HG03025 (cell line): ENCODE measurements around the gene SERPINA3.
"Not testable (repeated sequence)": the region's sequence is repeated elsewhere in the genome, so short reads cannot be mapped to it uniquely, and the experiment has no call there.

Source experiments
- ATAC-seq: cut with Tn5 transposase; IDR thresholded peaks from one replicate; pipeline ENCODE4 v1.9.1; 2021; ENCODE audit warnings: mild to moderate bottlenecking, moderate library complexity; ENCODE audit not compliant: unreplicated experiment, low FRiP score

SERPINA3 gene

DNA sequence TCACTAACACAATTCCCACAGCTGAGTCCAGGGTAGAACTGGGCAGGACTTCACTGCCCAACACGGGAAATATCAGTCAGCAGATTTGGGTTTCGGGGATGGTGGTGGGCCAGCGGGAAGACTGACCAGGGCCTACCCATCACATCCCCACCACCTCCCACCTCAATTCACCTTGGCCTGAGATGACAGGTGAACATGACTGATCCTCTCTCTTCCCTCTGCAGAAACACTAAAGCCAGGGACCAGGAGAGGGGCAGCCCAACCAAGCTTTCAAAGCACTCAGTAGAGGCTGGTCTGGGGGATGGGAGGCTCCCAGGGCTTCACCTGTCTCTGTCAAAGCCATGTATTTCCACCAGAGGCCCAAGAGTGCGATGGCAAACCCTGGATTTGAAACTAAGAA lies 28.6 kb upstream of the SERPINA3 start:
- no peak for ATAC-seq

- no peak for ATAC-seq
These were observed 27.5 kb upstream of the SERPINA3 start for GRCh38 chr14:94584591-94585280.

DNA sequence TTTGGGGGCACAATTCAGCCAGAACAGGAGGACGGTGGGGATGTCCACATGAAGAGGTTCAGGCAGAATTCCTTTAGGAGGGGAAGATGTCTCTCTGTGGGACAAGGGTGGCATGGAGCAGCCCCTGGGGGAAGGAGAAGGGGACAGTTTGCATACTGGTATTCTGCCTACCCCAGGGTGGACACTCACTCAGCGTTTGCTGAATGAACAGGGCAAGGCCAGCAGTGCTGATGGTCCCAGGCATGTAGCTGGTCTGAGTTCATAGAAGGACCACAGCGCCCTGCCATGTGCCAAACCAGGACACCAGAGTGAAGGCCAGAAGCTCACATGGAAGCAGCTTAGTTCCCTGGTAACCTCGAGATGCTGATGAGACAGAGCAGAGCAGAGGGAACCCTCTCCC lies 25.6 kb upstream of the SERPINA3 start:
- no peak for ATAC-seq

DNA sequence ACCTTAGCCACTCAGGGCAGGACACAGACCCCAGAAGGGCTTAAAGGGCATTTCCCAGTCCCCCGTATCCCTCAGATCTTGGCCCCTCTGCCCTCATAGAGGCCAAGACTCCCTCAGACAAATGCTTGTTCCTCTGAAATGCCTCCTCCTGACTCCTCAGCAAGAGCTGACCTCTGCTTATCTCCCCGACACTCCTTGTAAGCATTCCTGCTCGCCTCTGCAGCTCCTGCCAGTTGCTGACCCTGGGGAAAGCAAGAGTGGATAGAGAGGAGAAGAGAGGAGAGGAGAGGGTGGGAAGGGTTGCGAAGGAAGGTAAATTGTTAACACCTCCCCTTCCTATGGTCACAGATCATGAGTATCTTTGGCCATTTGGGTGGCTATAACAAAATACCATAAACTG lies 23.9 kb upstream of the SERPINA3 start:
- no peak for ATAC-seq

GRCh38 chr14:94591073-94591472 lies 21.1 kb upstream of the SERPINA3 start:
- ATAC-seq, result no peak

- no peak for ATAC-seq
These were observed 20.3 kb upstream of the SERPINA3 start for GRCh38 chr14:94591871-94592270.

DNA sequence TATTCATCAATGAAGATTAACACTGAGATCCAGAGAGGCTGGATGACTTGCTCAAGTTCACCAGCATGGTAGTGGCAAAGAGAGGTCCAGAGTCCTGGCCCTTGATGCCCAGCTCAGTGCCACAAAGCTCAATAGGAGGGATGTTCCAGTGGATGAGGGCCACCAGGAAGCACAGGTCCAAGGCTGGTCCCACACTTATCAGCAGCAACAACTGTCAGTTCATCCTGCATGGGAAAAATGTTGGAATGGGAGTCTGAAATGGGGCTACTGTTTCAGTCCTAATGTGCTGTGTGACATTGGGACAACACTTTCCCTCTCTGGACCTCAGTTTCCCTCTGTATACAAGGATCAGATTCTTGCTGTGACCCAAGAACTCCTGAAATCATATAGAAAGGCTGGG lies 19.7 kb upstream of the SERPINA3 start:
- no peak for ATAC-seq

DNA sequence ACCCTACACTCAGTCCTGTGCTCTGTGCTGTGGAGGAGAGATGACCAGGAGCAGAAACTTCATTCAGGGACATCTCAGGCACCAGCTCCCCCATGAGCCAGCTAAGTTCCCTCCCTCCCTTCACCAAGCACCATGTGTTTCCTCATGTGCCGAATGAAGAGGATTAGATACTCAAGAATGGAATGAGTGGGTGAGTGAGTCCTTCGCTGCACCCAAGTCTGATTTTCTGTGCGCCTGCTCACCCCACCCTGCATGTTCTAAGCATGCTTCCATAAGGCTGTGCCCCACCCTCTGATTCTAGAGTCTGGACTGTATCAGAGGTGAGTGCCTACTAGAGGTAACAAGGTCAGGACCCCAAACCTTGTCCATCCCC lies 18.8 kb upstream of the SERPINA3 start:
- no peak for ATAC-seq

GRCh38 chr14:94593749-94594431 lies 18.3 kb upstream of the SERPINA3 start:
- ATAC-seq, result no peak

- no peak for ATAC-seq
These were observed 17.8 kb upstream of the SERPINA3 start for GRCh38 chr14:94594441-94594840.

GRCh38 chr14:94595912-94596311 lies 16.3 kb upstream of the SERPINA3 start:
- ATAC-seq, result no peak

DNA sequence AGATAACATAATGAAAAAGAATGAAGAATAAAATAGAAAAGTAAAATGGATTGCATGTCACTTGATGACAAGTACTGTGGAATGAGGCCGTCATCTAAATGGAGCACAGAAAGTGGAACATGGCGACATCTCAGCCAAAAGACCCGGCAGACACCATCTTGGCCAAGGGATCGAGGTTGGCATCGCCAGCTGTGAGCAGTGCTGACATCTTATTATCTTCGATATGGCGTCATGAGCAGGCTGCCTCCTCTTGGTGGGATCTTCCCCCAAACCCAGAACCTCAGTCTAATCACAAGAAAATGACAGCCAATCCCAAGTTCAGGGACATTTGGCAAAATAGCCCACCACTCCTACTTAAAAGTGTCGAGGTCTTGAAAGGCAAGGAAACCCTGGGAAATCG lies 15.8 kb upstream of the SERPINA3 start:
- ATAC-seq, result no peak

DNA sequence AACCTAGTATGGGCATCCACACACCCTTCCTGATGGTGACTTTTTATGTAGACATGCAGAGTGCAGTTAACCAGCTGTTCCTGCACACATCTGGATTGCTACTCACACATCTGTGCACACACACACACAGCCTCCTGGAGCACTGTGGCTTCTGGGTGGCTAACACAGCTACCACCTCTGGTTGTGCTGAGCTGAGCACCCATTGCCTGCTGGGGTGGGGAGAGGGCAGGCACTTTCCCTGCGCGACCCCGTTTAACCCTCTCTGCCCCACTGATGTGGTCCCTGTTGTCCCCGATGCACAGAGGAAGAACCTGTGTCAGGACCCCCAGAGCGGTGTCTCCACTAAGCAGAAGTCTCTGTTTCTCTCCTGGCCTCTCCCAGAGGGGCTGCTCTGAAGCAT lies 14.4 kb upstream of the SERPINA3 start:
- no peak for ATAC-seq

- ATAC-seq, result no peak
These were observed 13.7 kb upstream of the SERPINA3 start for GRCh38 chr14:94598506-94598815.

DNA sequence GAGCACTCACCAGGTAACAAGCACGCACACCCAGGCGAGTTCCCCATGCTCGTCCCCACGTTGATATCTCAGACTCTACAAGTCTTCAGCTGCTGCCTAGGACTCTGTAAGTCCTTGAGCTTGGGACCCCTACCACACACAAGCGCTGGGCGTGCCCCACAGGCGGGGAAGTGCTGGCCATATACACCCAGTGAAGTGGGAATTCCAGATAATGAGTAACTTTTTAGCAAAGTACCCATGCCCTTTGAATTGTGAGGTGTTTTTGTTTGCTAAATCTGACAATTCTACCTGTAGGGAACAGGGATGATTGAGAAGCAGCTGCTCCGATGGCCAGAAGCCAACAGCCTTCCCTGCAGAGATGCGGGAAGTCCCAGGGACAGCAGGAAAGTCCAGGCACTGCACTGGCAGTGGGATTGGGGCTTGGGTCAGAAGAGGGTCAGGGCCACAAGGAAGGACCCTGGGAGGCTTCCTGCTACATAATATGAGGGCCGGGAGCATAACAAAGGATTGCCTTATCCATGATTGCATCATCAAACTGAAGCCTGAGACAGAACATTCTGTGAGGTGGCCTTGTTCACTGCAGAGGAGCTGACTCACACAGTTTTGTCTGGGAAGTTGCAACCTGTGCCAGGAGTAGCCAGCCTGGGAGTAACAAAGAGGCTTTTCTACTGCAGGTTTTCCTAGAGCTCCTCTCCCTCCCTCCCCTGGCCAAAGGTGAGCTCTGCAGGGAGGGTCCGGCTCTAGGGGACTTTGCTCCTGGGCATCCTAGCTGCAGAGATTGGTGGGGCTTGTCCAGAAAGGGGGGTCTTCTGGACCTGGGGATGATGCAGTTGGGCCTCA lies 13.2 kb upstream of the SERPINA3 start:
- ATAC-seq, result no peak

- no peak for ATAC-seq
These were observed 12.6 kb upstream of the SERPINA3 start for GRCh38 chr14:94599656-94600004.

- ATAC-seq, result no peak
These were observed 12.0 kb upstream of the SERPINA3 start for GRCh38 chr14:94600148-94600545.

GRCh38 chr14:94601884-94602391 lies 10.3 kb upstream of the SERPINA3 start:
- ATAC-seq, result no peak

DNA sequence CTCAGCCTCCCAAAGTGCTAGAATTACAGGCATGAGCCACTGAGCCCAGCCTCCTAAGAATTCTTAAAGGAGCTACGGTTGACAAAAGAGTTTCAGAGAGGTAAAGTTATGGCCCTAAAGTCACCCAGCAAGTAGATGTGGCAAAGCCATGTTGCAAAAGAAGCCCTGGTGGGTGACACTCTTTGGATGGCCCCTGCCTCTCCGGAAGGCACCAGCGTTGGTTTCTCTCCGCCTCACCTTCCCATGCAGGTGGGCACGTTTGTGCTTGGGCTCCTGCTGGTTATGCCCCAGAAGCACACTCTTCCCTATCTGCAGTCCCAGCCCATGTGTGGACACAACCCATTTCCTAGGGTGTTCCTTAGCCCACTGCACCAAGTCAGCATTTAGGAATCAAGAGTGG lies 9.5 kb upstream of the SERPINA3 start:
- ATAC-seq, result no peak

DNA sequence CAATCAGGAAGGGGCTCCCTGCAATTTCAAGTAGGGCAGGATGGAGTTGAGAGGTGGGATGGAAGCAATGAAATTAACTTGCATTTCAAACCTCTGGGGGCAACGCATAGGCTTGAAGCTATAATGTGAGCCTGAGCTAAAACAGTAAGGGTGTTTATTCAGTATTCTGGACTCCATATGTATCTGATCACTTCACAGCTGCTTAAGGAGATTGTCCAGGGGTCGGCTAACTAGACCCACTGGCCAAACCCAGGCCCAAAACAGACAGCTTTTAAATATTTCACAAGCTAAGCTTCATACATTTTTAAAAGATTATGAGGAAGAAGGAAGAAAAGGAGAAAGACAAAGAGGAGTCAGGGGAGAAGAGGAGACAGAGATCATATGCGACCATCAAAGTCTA lies 6.8 kb upstream of the SERPINA3 start:
- no peak for ATAC-seq

GRCh38 chr14:94608966-94609365 lies 3.2 kb upstream of the SERPINA3 start:
- ATAC-seq, result not testable (repeated sequence)

- ATAC-seq, result no peak
These were observed 1.0 kb upstream of the SERPINA3 start for GRCh38 chr14:94611179-94611578.
